Adrenal gland (tissue), 5 donors: ENCODE data around the gene SYNGAP1.

Experiments
- POLR2A ChIP-seq, 2 donors: fragments of 450-650 bp; IDR thresholded peaks; one replicate each; pipeline ENCODE4 v1.6.1; 2017; ENCODE audit warnings: antibody characterized with exemption in 2 of 2, mild to moderate bottlenecking in 2 of 2, moderate library complexity in 1 of 2
- TF ChIP-seq, protein P1 (sequence below), 6 experiments: fragments of 450-650 bp in 4 of 6; fragments of 200-600 bp in 2 of 6; sonication (generic) in 1 of 6; IDR thresholded peaks; 1 replicate in 5 of 6; 2 replicates in 1 of 6; pipeline versions ENCODE4 v1.5.1 to v1.8.0; 2016 to 2021; ENCODE audit warnings: antibody characterized with exemption in 6 of 6, mild to moderate bottlenecking in 2 of 6, moderate library complexity in 1 of 6
- donor health status: DM: no; HTN: no; CAD: no.

DNA sequence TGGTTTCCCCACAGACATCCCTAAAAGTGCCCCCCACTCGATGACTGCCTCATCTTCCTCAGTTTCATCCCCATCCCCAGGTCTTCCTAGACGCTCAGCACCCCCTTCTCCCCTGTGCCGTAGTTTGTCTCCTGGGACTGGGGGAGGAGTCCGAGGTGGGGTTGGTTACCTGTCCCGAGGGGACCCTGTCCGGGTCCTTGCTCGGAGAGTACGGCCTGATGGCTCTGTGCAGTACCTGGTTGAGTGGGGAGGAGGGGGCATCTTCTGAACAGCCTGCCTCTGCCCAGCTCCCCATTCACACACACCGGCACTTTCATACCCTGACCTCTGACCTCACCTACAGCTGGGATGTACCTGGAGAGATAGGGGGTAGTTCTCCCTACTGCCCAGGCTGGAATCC, 4.0 kb upstream of the SYNGAP1 start:
- TF ChIP-seq POLR2A (IDR thresholded peaks at IDR 0.05): no peak
- TF ChIP-seq, protein P1, sequence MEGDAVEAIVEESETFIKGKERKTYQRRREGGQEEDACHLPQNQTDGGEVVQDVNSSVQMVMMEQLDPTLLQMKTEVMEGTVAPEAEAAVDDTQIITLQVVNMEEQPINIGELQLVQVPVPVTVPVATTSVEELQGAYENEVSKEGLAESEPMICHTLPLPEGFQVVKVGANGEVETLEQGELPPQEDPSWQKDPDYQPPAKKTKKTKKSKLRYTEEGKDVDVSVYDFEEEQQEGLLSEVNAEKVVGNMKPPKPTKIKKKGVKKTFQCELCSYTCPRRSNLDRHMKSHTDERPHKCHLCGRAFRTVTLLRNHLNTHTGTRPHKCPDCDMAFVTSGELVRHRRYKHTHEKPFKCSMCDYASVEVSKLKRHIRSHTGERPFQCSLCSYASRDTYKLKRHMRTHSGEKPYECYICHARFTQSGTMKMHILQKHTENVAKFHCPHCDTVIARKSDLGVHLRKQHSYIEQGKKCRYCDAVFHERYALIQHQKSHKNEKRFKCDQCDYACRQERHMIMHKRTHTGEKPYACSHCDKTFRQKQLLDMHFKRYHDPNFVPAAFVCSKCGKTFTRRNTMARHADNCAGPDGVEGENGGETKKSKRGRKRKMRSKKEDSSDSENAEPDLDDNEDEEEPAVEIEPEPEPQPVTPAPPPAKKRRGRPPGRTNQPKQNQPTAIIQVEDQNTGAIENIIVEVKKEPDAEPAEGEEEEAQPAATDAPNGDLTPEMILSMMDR (IDR thresholded peaks at IDR 0.05): no peak
